ENCODE data around the gene NKX2-3. TPM values are rescaled to one million over a fixed set of nuclear protein-coding genes. Genes with fewer than 3 reads are reported as not detected.

Gene NKX2-3
- total RNA-seq, 1 donor from 2014 or later = not detected

- Mint-ChIP-seq H3K27me3 (ENCODE audit: low read depth) (peaks cover 99% of the 10 kb centered on the region), H3K9me3 (no peaks in the 10 kb centered on the region), H3K4me3 (no peak overlapping the region), H3K36me3 (ENCODE audit: low read depth) (no peaks in the 10 kb centered on the region), H3K4me1 (peaks cover 17% of the 10 kb centered on the region), H3K27ac (ENCODE audit: unreplicated experiment) (no peak overlapping the region)
- DNase-seq (ENCODE audit: low read depth, low spot score) = no peak
- no peak for TF ChIP-seq CTCF (conservative IDR thresholded peaks at IDR 0.05)
Measured at GRCh38 chr10:99520847-99521764, 11.6 kb upstream of the NKX2-3 start.

DNA sequence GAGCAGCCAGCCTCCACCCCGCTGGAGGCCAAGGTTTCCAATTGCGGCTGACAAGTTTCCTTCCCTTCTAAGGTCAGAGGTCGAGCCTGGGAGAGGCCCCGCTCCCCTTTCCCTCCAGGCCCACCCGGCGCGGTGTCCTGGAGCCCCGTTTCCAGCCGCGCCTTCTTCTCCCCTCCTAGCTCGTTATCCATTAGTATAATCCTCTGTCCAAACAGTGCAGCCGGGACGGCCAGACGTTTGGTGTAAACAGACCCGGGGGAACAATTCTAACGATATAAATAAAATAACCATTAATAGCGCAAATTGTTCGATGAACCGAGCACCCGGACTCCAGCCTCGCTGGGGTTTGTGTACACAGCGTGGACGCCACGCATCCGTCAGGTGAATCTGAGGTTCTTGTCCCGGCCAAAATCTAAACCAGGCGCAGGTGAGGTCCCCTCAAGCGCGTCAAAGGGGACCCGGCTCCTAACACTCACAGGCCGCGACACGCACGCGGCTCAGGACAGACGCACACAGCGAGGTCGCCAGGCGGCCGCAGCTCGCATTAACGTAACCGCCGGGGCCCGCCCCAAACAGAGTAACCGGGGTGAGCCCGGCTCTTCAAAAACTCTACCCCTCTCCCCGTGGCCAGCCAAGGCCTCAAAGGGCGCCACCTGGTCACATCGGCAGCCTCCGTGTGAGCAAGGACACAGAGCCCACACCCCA, 10.8 kb upstream of the NKX2-3 start:
- peaks cover 99% of the 10 kb centered on the region for H3K27me3 Mint-ChIP-seq (ENCODE audit: low read depth)
- H3K4me3 Mint-ChIP-seq = peak overlapping the region; percentile 17
- H3K4me1 Mint-ChIP-seq = peaks cover 17% of the 10 kb centered on the region

GRCh38 chr10:99522470-99523250, 10.1 kb upstream of the NKX2-3 start:
- peak overlapping the region; percentile 17 for H3K4me3 Mint-ChIP-seq
- TF ChIP-seq CTCF (conservative IDR thresholded peaks at IDR 0.05) = peak; percentile 14
- H3K9me3 Mint-ChIP-seq = no peaks in the 10 kb centered on the region
- H3K4me1 Mint-ChIP-seq = peaks cover 17% of the 10 kb centered on the region
- no peaks in the 10 kb centered on the region for H3K36me3 Mint-ChIP-seq (ENCODE audit: low read depth)
- peaks cover 99% of the 10 kb centered on the region for H3K27me3 Mint-ChIP-seq (ENCODE audit: low read depth)
- DNase-seq (ENCODE audit: low read depth, low spot score) = no peak
- no peak overlapping the region for H3K27ac Mint-ChIP-seq (ENCODE audit: unreplicated experiment)

More for the DNA sequence above, 10.8 kb upstream of the NKX2-3 start:
- no peak for DNase-seq (ENCODE audit: low read depth, low spot score)
- no peaks in the 10 kb centered on the region for H3K9me3 Mint-ChIP-seq
- TF ChIP-seq CTCF (conservative IDR thresholded peaks at IDR 0.05) = no peak
- H3K27ac Mint-ChIP-seq (ENCODE audit: unreplicated experiment) = no peak overlapping the region
- no peaks in the 10 kb centered on the region for H3K36me3 Mint-ChIP-seq (ENCODE audit: low read depth)

DNA sequence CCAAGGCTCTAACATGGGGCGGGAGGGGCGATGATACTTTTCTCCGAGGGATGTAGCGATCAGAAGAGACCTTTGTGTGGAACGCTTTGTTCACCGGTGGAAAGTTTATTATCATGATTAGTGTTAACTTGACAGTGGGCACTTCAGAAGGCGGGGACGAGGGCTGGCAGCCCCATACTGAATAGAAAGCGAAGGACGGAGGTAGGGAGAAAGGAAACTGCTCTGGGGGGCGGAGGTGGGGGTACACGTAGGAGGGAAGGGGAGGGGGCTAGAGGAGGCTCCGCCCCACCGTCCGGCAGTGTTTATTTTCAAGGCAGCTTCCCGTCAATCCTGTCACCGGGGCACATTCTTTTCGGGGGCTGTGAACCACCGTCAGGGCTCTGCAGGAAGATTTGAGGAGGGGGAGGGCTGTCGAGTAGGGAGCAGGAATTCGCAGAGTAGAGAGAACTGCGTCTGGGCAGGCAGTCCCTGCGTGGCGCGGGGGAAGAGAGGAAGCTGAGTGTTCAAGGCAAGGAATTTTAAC, 9.4 kb upstream of the NKX2-3 start:
- Mint-ChIP-seq H3K4me3 (no peak overlapping the region), H3K36me3 (ENCODE audit: low read depth) (no peaks in the 10 kb centered on the region), H3K4me1 (peaks cover 17% of the 10 kb centered on the region), H3K27ac (ENCODE audit: unreplicated experiment) (no peak overlapping the region), H3K9me3 (no peaks in the 10 kb centered on the region), H3K27me3 (ENCODE audit: low read depth) (peaks cover 99% of the 10 kb centered on the region)
- TF ChIP-seq CTCF (conservative IDR thresholded peaks at IDR 0.05) = no peak
- no peak for DNase-seq (ENCODE audit: low read depth, low spot score)

GRCh38 chr10:99524050-99524666, 8.6 kb upstream of the NKX2-3 start:
- no peak for DNase-seq (ENCODE audit: low read depth, low spot score)
- TF ChIP-seq CTCF (conservative IDR thresholded peaks at IDR 0.05) = no peak
- no peak overlapping the region for H3K27ac Mint-ChIP-seq (ENCODE audit: unreplicated experiment)
- H3K27me3 Mint-ChIP-seq (ENCODE audit: low read depth) = peaks cover 100% of the 10 kb centered on the region
- no peaks in the 10 kb centered on the region for H3K9me3 Mint-ChIP-seq
- no peaks in the 10 kb centered on the region for H3K36me3 Mint-ChIP-seq (ENCODE audit: low read depth)
- H3K4me3 Mint-ChIP-seq = no peak overlapping the region
- H3K4me1 Mint-ChIP-seq = peaks cover 17% of the 10 kb centered on the region

All from neural crest cell (in vitro differentiated cells).